Left renal cortex interstitium (tissue), 4 donors: ENCODE results near the gene GPA33. TPM values are rescaled to one million over a fixed set of nuclear protein-coding genes. Genes with fewer than 3 reads are reported as not detected.

ENCODE experiments used
- polyA plus RNA-seq, 4 donors: library from polyadenylated mRNA; unstranded; fragments of 120-200 nt; gene quantifications; one replicate each; pipeline ENCODE4 v1.2.1, GENCODE V29; 2013; ENCODE audit not compliant: insufficient read length in 4 of 4

GPA33 gene
- polyA plus RNA-seq, 4 donors, result 1.1 to 1.7 (median 1.3) TPM

Other genes starting within 250 kb of the GPA33 start
- 10 to 100 TPM; 23.7 to 27.1 (median 26.0) TPM for gene TADA1, start 214.1 kb downstream of the GPA33 start, polyA plus RNA-seq
- gene ILDR2, start 114.8 kb downstream of the GPA33 start, polyA plus RNA-seq, result 10 to 100 TPM; 12.0 to 16.3 (median 14.0) TPM
- 1 to 10 TPM; 2.5 to 3.1 (median 2.7) TPM for gene MAEL, start 101.1 kb downstream of the GPA33 start, polyA plus RNA-seq
- under 1 TPM; 0.35 to 0.65 (median 0.40) TPM for gene STYXL2, start 3.7 kb upstream of the GPA33 start, polyA plus RNA-seq
- gene POU2F1, start 130.5 kb upstream of the GPA33 start, polyA plus RNA-seq, result 10 to 100 TPM; 11.8 to 18.6 (median 13.9) TPM